HL-60 (cell line): Measurements from ENCODE around the gene DNAAF8.

ENCODE experiments used
- DNase-seq, 2 experiments: peaks; one replicate each; pipeline ENCODE4 v3.0.0-alpha.2; 2010 to 2020; ENCODE audit warnings: low read depth in 1 of 2, low spot score in 1 of 2
- H3K27ac ChIP-seq: fragments of 250-450 bp; sonication (Bioruptor Pico); replicated peaks from 2 replicates; pipeline ENCODE4 v1.5.1; 2020; ENCODE audit warnings: mild to moderate bottlenecking, moderate library complexity
- H3K27me3 ChIP-seq: fragments of 250-450 bp; sonication (Bioruptor Pico); 2 replicates; pipeline ENCODE4 v1.5.1; 2021; ENCODE audit warnings: mild to moderate bottlenecking, moderate library complexity; ENCODE audit not compliant: insufficient read depth, poor library complexity, severe bottlenecking
- H3K4me3 ChIP-seq: replicated peaks from 2 replicates; pipeline ENCODE4 v1.5.1; 2011; ENCODE audit warnings: mild to moderate bottlenecking, control low read depth, low read length; ENCODE audit not compliant: insufficient read depth
- GABPA ChIP-seq: IDR thresholded peaks from 2 replicates; pipeline ENCODE4 v1.6.1; 2012; ENCODE audit warnings: low read depth
- POLR2AphosphoS5 ChIP-seq: IDR thresholded peaks from 2 replicates; pipeline ENCODE4 v1.6.1; 2012; ENCODE audit warnings: low read depth
- SPI1 ChIP-seq: IDR thresholded peaks from 2 replicates; pipeline ENCODE4 v1.6.1; 2012; ENCODE audit warnings: low read depth, mild to moderate bottlenecking, borderline replicate concordance
- TF ChIP-seq, protein P1 (sequence below): IDR thresholded peaks from one replicate; pipeline ENCODE4 v1.5.1; 2011; ENCODE audit warnings: low read length, control low read depth, inconsistent platforms; ENCODE audit not compliant: insufficient read depth
- TF ChIP-seq, protein P2 (sequence below): IDR thresholded peaks from 2 replicates; pipeline ENCODE4 v1.6.1; 2012; ENCODE audit warnings: low read depth; ENCODE audit not compliant: insufficient replicate concordance

DNAAF8 gene

DNA sequence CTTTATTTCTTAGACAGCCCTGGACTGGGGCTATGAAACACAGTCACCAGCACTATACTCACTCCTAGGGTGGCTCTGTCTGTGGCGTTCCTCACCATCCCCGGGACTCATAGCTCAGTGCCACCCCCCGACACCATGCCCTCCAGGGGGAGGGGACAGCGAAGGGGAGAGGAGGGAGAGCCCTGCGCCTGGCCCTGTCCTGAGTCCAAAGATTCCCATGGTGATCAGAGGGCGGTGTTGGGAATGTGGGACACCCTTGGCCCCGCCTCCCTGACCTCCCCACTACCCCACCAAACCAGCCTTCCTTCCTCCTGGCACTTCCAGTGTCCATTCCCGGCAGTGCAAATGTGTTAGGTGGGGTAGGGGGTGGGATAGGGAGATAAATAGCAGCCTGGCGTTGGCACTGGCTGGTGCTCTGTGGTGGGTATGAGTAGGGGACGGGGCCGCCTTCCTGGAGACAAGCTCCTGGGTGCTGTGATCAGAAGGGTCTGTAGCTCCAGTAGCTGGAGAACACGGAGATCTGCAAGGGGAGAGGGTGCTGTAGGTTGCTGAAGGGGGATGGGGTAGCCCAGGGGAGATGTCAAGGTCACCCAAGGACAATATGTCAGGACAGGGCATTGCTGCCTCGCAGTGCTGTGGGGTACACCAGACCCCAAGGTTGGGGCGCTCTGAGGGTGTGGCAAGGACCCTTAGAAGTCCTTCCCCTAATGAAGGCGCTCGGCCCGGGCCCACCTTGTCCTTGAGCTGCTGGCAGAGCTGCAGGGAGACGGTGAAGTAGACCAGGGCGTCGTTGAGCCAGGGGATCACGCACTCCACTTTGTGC is 62.9 kb downstream of the DNAAF8 start:
- TF ChIP-seq SPI1 (no peak), POLR2AphosphoS5 (no peak), GABPA (no peak)
- TF ChIP-seq, protein P1, sequence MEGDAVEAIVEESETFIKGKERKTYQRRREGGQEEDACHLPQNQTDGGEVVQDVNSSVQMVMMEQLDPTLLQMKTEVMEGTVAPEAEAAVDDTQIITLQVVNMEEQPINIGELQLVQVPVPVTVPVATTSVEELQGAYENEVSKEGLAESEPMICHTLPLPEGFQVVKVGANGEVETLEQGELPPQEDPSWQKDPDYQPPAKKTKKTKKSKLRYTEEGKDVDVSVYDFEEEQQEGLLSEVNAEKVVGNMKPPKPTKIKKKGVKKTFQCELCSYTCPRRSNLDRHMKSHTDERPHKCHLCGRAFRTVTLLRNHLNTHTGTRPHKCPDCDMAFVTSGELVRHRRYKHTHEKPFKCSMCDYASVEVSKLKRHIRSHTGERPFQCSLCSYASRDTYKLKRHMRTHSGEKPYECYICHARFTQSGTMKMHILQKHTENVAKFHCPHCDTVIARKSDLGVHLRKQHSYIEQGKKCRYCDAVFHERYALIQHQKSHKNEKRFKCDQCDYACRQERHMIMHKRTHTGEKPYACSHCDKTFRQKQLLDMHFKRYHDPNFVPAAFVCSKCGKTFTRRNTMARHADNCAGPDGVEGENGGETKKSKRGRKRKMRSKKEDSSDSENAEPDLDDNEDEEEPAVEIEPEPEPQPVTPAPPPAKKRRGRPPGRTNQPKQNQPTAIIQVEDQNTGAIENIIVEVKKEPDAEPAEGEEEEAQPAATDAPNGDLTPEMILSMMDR, result no peak
- TF ChIP-seq, protein P2, sequence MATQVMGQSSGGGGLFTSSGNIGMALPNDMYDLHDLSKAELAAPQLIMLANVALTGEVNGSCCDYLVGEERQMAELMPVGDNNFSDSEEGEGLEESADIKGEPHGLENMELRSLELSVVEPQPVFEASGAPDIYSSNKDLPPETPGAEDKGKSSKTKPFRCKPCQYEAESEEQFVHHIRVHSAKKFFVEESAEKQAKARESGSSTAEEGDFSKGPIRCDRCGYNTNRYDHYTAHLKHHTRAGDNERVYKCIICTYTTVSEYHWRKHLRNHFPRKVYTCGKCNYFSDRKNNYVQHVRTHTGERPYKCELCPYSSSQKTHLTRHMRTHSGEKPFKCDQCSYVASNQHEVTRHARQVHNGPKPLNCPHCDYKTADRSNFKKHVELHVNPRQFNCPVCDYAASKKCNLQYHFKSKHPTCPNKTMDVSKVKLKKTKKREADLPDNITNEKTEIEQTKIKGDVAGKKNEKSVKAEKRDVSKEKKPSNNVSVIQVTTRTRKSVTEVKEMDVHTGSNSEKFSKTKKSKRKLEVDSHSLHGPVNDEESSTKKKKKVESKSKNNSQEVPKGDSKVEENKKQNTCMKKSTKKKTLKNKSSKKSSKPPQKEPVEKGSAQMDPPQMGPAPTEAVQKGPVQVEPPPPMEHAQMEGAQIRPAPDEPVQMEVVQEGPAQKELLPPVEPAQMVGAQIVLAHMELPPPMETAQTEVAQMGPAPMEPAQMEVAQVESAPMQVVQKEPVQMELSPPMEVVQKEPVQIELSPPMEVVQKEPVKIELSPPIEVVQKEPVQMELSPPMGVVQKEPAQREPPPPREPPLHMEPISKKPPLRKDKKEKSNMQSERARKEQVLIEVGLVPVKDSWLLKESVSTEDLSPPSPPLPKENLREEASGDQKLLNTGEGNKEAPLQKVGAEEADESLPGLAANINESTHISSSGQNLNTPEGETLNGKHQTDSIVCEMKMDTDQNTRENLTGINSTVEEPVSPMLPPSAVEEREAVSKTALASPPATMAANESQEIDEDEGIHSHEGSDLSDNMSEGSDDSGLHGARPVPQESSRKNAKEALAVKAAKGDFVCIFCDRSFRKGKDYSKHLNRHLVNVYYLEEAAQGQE, result no peak
- no peak for DNase-seq
- H3K27me3 ChIP-seq, result no peaks in the 10 kb centered on the region
- H3K4me3 ChIP-seq, result no peak overlapping the region
- no peak overlapping the region for H3K27ac ChIP-seq

DNA sequence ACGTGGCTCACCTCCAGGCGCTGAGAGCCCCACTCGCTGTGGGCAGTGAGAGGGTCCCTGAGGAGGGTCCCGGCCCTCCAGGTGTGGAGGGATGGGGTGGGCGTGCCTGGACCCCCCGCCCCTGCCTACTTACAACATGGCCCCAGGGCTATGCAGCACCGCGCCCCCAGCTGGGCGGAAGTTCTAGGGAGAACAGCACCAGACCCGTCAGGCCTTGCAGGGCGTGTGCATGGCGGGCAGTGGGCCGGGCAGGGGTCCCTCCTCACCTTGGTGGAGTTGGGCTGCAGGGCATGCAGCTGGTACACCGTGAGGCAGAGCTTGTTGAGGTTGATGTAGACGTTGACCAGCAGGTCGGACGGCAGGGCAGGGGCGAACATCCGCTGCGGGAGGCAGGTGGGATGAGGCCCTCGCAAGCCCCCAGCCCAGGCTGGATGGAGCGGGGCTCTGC is 63.5 kb downstream of the DNAAF8 start:
- Histone ChIP-seq H3K4me3 (no peak overlapping the region), H3K27me3 (no peaks in the 10 kb centered on the region), H3K27ac (no peak overlapping the region)
- no peak for DNase-seq
- TF ChIP-seq GABPA (no peak), POLR2AphosphoS5 (no peak), SPI1 (no peak)
- TF ChIP-seq, protein P2, result no peak
- TF ChIP-seq, protein P1, result no peak

DNA sequence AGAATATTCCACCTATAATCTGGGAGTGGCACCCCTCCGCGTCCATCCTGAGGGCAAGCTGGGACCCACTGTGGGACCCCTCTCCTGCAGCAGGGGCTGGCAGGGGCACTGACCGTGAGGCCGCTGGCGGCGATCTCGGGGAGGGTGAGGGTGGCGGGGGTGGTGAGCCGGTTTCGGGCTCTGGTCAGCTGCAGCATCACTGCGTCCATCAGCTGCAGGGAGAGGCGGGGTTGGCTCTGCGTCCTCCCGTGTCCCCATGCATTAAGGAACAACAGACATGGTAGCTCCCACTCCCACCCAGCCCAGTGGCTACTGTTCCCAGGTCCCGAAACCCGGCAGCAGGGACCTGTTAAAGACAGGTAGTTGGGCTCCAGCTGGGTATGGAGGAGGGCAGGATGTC is 64.1 kb downstream of the DNAAF8 start:
- no peak for TF ChIP-seq POLR2AphosphoS5
- TF ChIP-seq GABPA, result no peak
- TF ChIP-seq, protein P1, result no peak
- TF ChIP-seq, protein P2, result no peak
- no peak for TF ChIP-seq SPI1

More for the DNA sequence above, 64.1 kb downstream of the DNAAF8 start:
- Histone ChIP-seq H3K27ac (no peak overlapping the region), H3K27me3 (no peaks in the 10 kb centered on the region), H3K4me3 (no peak overlapping the region)
- no peak for DNase-seq
